Kidney (tissue), 14 donors: ENCODE results near the gene ENTPD6. TPM values are rescaled to one million over a fixed set of nuclear protein-coding genes. Genes with fewer than 3 reads are reported as not detected.

Experiments
- DNase-seq, 5 donors: peaks; one replicate each; pipeline ENCODE4 v3.0.0-alpha.2; 2013 to 2020
- FAIRE-seq: peaks from 2 replicates; lab custom pipeline; 2012; peaks lifted over from hg19 to GRCh38; lab: Jason Lieb, UNC
- H3K27ac ChIP-seq, 2 donors: one replicate each; pipeline ENCODE4 v1.7.0; 2013; ENCODE audit warnings: low read depth in 2 of 2, low read length in 2 of 2, inconsistent platforms in 1 of 2
- H3K27me3 ChIP-seq: one replicate; pipeline ENCODE4 v1.7.1; 2013; ENCODE audit warnings: low read length, inconsistent platforms; ENCODE audit not compliant: control insufficient read depth, insufficient read depth
- H3K36me3 ChIP-seq, 3 donors: one replicate each; pipeline versions ENCODE4 v1.7.0 to v1.7.1; 2013; ENCODE audit warnings: low read length in 3 of 3, control low read depth in 1 of 3, inconsistent platforms in 1 of 3; ENCODE audit not compliant: insufficient read depth in 3 of 3, control insufficient read depth in 2 of 3
- H3K4me1 ChIP-seq, 3 donors: one replicate each; pipeline versions ENCODE4 v1.7.0 to v1.7.1; 2013; ENCODE audit warnings: low read length in 3 of 3, inconsistent platforms in 1 of 3, low read depth in 1 of 3; ENCODE audit not compliant: control insufficient read depth in 2 of 3, insufficient read depth in 2 of 3
- H3K4me3 ChIP-seq, 3 donors: one replicate each; pipeline versions ENCODE4 v1.7.0 to v1.8.1; 2013; ENCODE audit warnings: low read length in 3 of 3, control low read depth in 1 of 3, inconsistent platforms in 1 of 3
- H3K9ac ChIP-seq, 3 donors: one replicate each; pipeline versions ENCODE4 v1.7.0 to v1.7.1; 2013; ENCODE audit warnings: low read length in 3 of 3, control low read depth in 1 of 3, inconsistent platforms in 1 of 3
- H3K9me3 ChIP-seq, 3 donors: one replicate each; pipeline versions ENCODE4 v1.7.0 to v1.7.1; 2013; ENCODE audit warnings: low read length in 3 of 3, control low read depth in 1 of 3, inconsistent platforms in 1 of 3; ENCODE audit not compliant: control insufficient read depth in 2 of 3, insufficient read depth in 1 of 3
- CTCF ChIP-seq: IDR thresholded peaks from 3 replicates; pipeline ENCODE4 v1.5.1; 2012; ENCODE audit warnings: mild to moderate bottlenecking, moderate library complexity, borderline replicate concordance; ENCODE audit not compliant: insufficient read depth; ENCODE audit errors: extremely low read depth
- intact Hi-C: fragments of 100-400 bp; cut with DNase I; formaldehyde crosslinking; loops from one replicate; pipeline ENCODE4 v1.11.1; 2022
- polyA plus RNA-seq: library from polyadenylated mRNA; stranded (reverse); fragments of 350-450 nt; fragmentation: Illumina TruSeq; extraction: RNeasy Lipid Tissue Mini Kit (QIAGEN cat#74804); gene quantifications from one replicate; pipeline ENCODE4 v1.2.3, GENCODE V29; 2014; ENCODE audit warnings: low read depth, low replicate concordance; ENCODE audit not compliant: insufficient read depth
- total RNA-seq: library from RNA; stranded (reverse); fragmentation: NEBNext Ultra II Directional; extraction: Animal tissue kit (Norgen Biotek cat#: 25700); gene quantifications from one replicate; pipeline ENCODE4 v1.2.1, GENCODE V29; 2021
- donor health status: control.
- donor health status: control.
- donor health status: control.
- donor health status: control.
- donor health status: control.
- donor health status: DM: yes; HTN: yes; CAD: no.
- donor health status: Normal renal cell carcinoma (clear cell type).

ENTPD6 gene
- total and polyA plus RNA-seq, 2 donors from 2014 or later, result 59.0 to 95.7 TPM

- intact Hi-C loops, result no loop called here
- TF ChIP-seq CTCF, result no peak
- Histone ChIP-seq H3K9me3 (no peaks in the 10 kb centered on the region), H3K27me3 (no peaks in the 10 kb centered on the region), H3K4me3 (no peak overlapping the region), H3K9ac (no peak overlapping the region), H3K27ac (peak overlapping the region; percentile 81 to 88), H3K36me3 (peaks cover 0 to 2% (median 0%) of the 10 kb centered on the region in 3 donors), H3K4me1 (peaks cover 3 to 28% (median 26%) of the 10 kb centered on the region in 3 donors)
- DNase-seq, result peak in 3 of 5 donors; percentile 42 to 91 (median 42)
- no peak for FAIRE-seq
Observed at GRCh38 chr20:25254986-25255680, 59.6 kb downstream of the ENTPD6 start.

- DNase-seq, result peak in 2 of 5 donors; percentile 17 to 19
- intact Hi-C loops, result no loop called here
Observed at GRCh38 chr20:25256226-25256859, 60.8 kb downstream of the ENTPD6 start.

GRCh38 chr20:25257130-25257529 lies 61.6 kb downstream of the ENTPD6 start:
- Histone ChIP-seq H3K27ac (peak overlapping the region; percentile 5 to 51), H3K9ac (no peak overlapping the region), H3K9me3 (no peaks in the 10 kb centered on the region), H3K27me3 (no peaks in the 10 kb centered on the region), H3K36me3 (peaks cover 0 to 4% (median 0%) of the 10 kb centered on the region in 3 donors), H3K4me3 (no peak overlapping the region), H3K4me1 (peaks cover 0 to 26% (median 26%) of the 10 kb centered on the region in 3 donors)
- DNase-seq, result peak in 1 of 5 donors; percentile 20
- intact Hi-C loops, result no loop called here
- no peak for FAIRE-seq
- TF ChIP-seq CTCF, result no peak

More at GRCh38 chr20:25256226-25256859, 60.8 kb downstream of the ENTPD6 start:
- H3K4me1 ChIP-seq, result peaks cover 0 to 28% (median 26%) of the 10 kb centered on the region in 3 donors
- H3K27me3 ChIP-seq, result no peaks in the 10 kb centered on the region
- no peaks in the 10 kb centered on the region for H3K9me3 ChIP-seq
- no peak overlapping the region for H3K4me3 ChIP-seq
- FAIRE-seq, result no peak
- TF ChIP-seq CTCF, result no peak
- peaks cover 0 to 4% (median 0%) of the 10 kb centered on the region in 3 donors for H3K36me3 ChIP-seq
- H3K27ac ChIP-seq, result peak overlapping the region; percentile 81 to 88
- peak overlapping the region in 1 of 3 donors; percentile 24 for H3K9ac ChIP-seq
